Hematopoietic multipotent progenitor cell (in vitro differentiated cells): ENCODE data around the gene ING4. TPM values are rescaled to one million over a fixed set of nuclear protein-coding genes. Genes with fewer than 3 reads are reported as not detected.
A peak's percentile ranks its signal among the peaks of the same experiment; 100 is the strongest.

ENCODE experiments used
- DNase-seq, 3 donors: peaks; one replicate each; pipeline ENCODE4 v3.0.0-alpha.2; 2011 to 2015; ENCODE audit warnings: low read depth in 2 of 3, low spot score in 2 of 3
- total RNA-seq: library from RNA; depleted of rRNA; stranded (reverse); fragments of >200 nt; gene quantifications from one replicate; pipeline ENCODE4 v1.2.3, GENCODE V29; 2012

Gene ING4
- total RNA-seq, 1 donor: 57.6 TPM

DNA sequence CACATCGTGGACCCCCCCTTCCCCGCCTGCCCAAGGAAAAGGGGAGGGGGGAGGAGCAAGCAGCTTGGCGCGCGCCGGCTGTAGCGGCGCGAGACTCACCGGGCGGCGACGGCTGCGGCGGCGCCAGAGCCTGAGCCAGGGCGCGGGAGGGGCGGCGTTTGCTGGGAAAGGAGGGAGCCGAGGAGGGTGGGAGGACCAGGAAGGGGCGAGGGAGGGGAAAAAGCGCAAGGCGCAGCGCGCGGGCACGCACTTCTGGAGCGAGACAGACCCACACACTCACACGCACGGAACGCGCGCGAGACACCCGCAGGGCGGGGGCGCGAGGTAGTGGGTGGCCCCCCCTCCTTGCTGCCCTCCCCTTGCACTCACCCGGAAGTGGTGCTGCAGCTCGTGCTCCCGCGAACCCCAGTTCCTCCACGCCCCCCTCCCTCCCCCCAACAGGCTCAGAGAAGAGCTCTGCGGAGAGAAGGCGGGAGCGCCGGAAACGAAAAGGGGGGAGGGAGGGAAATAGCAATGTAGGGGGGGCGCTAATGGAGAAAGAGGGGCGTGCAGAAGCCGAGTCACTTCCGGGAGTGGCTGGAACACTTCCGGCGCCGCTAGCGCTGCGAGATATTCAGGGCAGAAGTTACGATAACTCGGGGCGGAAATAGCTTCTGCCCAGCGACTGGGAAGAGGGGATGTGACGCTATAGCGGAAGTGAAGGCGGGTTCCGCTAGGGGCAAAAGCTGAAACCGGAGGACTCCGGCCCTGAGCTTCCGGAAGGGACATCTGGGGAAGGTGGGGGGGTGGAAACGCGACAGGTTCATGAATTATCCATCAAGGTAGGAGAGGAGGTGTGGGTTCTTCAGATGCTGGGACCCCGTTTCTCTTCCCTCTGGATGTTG lies 26.3 kb upstream of the ING4 start, which contains the start of gene ZNF384:
ZNF384 (minus strand) TSS at position 377 of the 884 bp plus-strand sequence. CDS start 9,855 bp downstream, outside the sequence.
- peak; percentile 91 to 99 (median 97) for DNase-seq

GRCh38 chr12:6688543-6688998 lies 25.7 kb upstream of the ING4 start:
- DNase-seq: peak in 2 of 3 donors; percentile 76 to 82

DNA sequence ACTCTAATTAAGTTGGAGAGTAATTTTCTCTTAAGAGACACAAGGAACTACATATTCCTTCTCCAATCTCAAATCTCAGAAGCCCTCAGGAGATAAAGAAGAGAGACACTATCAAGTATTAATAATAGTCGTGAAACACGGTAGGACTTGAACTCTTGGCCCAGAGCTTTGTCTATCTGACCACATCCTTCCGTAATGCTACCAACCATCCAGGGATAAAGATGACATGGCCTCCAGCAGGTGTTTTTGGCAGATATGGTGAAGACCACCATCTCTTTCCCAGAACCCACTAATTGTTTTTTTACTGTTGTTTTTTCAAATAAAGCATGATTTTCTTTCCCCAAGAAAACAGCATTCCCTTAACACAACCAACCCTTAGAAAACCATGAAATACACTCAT lies 22.9 kb upstream of the ING4 start:
- DNase-seq: no peak

DNA sequence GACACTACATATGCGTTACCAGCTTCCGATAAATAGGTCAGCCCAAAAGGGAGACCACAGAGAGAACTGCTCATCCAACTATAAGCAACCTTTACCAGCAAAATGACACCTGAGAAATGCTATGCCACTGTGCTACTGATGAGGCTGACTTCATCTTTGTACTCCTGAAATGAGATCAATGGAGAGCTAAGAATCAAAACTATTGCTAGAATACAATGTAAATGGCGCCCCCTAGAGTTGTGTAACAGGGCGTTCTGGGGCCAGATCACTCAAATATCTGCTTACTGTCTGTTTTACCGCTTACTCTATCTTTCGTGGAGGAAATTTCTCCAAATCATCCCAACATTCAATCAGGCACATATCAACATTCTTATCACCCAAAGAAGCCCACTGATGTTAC lies 21.7 kb upstream of the ING4 start:
- DNase-seq: peak in 2 of 3 donors; percentile 59 to 77

- DNase-seq: no peak
These were observed 14.0 kb upstream of the ING4 start for GRCh38 chr12:6676962-6677361.

DNA sequence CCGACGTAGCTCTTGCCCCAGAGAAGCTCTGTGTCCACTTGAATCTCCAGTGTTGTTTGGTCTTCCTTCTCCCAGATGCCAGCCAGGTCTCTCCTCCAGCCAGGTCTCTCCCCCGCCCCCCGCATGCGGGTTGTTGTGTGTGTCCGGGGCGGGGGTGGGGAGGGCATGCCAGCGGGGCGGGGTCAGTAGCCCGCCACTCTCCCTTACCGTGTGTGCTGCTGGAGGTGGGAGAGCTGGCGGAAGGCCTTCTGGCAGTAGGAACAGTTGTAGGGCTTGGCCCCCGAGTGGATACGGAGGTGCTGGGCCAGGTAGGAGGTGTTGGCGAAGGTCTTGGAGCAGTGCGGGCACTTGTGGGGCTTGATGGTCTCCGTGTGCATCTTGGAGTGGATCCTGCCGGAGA lies 9.2 kb upstream of the ING4 start:
- no peak for DNase-seq

DNA sequence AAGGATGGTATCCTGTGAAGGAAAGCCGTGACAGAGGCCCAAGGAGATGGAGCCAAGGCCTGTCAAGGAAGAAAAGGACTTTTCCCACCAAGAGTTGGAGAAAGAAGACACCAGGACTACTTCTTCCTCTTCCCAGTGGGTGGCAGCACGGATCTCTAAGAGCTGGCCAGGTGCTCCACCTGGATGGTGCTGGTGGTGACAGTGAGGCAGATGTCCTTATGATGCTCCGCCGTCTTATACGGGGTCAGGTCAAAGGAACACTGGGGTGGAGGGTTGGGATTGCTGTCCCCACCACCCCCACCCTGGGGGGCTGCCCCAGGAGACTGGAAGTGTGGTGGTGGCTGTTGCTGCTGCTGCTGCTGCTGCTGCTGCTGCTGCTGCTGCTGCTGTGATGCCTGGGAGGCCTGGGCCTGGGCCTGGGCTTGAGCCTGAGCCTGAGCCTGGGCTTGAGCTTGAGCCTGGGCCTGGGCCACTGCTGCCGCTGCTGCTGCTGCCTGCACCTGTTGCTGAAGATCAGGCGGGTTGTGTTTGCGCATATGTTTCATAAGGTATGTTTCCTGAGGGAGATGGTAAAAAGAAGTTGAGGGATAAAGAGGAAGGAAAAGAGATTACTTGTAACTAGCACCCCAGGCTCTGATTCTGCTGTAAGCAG lies 4.8 kb upstream of the ING4 start:
- DNase-seq: no peak

- DNase-seq: no peak
These were observed 3.3 kb upstream of the ING4 start for GRCh38 chr12:6666211-6666610.

GRCh38 chr12:6664902-6665301 lies 2.0 kb upstream of the ING4 start:
- DNase-seq: no peak

- no peak for DNase-seq
These were observed 365 bp downstream of the ING4 start for GRCh38 chr12:6662602-6662905.

GRCh38 chr12:6653987-6654386 lies 8.9 kb downstream of the ING4 start:
- DNase-seq: no peak

DNA sequence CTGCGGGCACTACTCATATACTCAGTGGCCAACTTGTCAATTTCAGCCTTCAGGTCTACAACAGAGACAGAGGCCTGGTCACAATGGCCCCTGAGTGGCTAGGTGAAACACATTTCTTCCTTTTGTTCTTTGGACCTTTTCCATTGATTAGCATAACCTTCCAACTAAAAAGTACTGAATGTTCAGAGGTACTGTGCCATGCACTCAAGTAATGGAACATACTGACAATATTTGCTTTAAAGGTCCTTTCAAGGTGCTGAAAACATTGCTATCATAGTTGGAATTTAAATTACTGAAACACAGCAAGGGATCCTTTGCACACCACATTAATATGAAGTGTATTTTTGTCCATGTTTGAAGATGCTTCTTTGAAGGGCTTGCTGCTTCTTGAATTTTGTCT lies 9.6 kb downstream of the ING4 start:
- DNase-seq: no peak

DNA sequence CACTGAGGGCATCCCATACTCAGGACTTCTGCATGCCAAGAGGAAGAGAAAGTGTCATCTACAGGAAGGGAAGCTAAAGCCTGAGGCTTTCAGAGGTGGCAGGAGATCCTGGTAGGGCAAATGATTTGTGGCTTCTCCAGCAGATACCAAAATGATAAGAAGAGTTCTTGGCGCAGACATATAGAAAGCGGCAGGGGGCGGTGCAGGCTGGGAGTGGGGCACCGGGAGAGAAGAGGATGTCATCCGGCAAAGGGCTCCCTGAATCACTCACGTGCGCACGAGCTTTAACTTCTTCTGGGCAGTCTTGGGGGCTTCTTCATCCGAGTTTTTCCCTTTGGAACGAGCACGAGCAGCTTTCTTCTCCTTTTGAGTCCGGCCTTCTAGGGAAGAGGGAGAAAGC lies 10.5 kb downstream of the ING4 start:
- no peak for DNase-seq

DNA sequence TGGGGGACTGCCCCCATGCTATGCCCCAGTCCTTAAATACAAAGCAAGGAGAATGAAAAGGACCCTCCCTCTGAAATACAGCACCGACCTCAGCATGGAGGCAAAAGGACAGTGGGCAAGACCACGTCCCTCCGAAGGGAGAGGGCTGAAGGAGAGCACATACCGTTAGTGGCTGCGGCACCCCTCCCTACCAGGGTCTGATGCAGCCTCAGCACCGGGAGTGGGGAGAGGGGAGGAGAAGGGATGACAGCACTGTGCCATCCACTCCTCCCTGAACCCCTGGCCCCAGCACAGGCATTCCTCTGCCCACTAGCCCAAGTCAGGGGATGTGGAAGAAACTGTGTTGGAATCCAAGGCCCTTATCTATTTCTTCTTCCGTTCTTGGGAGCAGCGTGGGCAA lies 12.1 kb downstream of the ING4 start:
- DNase-seq: no peak

GRCh38 chr12:6647083-6647604 lies 15.8 kb downstream of the ING4 start, which contains the start of gene ACRBP:
TSS of gene ACRBP (minus strand) at chr12:6647432. CDS start at chr12:6647366, 66 bp downstream.
- DNase-seq: peak in 2 of 3 donors; percentile 59 to 60

- no peak for DNase-seq
These were observed 16.4 kb downstream of the ING4 start for GRCh38 chr12:6646276-6647082.

GRCh38 chr12:6644903-6645302 lies 18.0 kb downstream of the ING4 start:
- no peak for DNase-seq

DNA sequence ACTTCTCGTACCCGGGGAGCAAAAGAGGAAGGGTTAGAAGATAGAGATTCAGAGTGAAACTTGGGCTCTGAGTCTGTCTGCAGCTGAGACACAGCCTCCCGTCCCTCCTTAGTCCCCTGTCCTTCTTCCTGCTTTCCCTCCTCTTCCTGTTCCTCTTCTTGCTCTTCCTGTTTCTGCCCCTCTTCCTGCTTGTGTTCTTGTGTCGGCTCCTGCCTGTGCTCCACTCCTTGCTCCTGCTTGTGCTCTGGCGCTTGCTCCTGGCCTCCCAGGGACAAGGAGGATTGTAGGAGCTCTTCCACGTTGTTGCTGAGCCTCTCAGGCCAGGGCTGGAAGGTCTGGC lies 18.7 kb downstream of the ING4 start:
- DNase-seq: no peak

DNA sequence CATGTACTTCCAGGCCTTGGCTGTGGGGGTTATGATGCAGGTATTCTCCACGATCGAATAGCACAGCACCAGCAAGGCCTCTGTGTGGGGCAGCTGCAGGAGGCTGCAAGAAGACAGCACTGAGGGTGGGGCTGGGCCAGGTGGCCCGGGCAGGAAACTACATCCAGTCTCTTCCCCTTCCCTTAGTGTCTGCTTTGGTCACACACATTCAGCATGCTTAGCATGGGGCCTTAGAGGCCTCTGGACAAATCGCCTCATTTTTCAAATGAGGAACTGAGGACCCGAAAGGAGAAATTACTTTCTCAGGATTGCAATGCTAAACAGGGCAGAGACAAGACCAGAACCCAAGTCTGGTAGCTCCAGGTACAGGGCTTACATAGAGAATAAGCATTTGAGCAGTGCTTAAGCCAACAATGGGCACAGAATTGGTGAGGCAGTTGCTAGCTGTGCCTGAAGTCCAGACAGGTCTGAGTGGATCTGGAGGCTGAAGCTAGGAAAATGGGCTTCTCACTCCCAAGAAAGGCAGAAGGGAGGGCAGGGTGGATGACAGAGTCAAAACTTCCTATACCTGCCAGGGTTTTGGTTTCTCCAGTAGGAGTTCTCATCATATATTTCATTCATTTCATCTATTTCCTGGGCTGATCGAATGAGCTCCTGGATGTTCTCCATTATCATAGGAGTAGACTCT lies 19.2 kb downstream of the ING4 start:
- no peak for DNase-seq

GRCh38 chr12:6641131-6641530 lies 21.8 kb downstream of the ING4 start:
- no peak for DNase-seq
